ENCODE results near the gene LMO1.
A peak's percentile ranks its signal among the peaks of the same experiment; 100 is the strongest.

The LMO1 gene

GRCh38 chr11:8222820-8223512 lies 40.7 kb downstream of the LMO1 start:
- TF ChIP-seq POLR2AphosphoS5 (IDR thresholded peaks at IDR 0.05; ENCODE audit: low read depth) (no peak), GABPA (IDR thresholded peaks at IDR 0.05; ENCODE audit: low read depth) (no peak), SPI1 (IDR thresholded peaks at IDR 0.05; ENCODE audit: borderline replicate concordance, low read depth) (no peak)
- TF ChIP-seq, protein P1, sequence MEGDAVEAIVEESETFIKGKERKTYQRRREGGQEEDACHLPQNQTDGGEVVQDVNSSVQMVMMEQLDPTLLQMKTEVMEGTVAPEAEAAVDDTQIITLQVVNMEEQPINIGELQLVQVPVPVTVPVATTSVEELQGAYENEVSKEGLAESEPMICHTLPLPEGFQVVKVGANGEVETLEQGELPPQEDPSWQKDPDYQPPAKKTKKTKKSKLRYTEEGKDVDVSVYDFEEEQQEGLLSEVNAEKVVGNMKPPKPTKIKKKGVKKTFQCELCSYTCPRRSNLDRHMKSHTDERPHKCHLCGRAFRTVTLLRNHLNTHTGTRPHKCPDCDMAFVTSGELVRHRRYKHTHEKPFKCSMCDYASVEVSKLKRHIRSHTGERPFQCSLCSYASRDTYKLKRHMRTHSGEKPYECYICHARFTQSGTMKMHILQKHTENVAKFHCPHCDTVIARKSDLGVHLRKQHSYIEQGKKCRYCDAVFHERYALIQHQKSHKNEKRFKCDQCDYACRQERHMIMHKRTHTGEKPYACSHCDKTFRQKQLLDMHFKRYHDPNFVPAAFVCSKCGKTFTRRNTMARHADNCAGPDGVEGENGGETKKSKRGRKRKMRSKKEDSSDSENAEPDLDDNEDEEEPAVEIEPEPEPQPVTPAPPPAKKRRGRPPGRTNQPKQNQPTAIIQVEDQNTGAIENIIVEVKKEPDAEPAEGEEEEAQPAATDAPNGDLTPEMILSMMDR (IDR thresholded peaks at IDR 0.05; ENCODE audit: insufficient read depth, low read length), result no peak
- TF ChIP-seq, protein P2, sequence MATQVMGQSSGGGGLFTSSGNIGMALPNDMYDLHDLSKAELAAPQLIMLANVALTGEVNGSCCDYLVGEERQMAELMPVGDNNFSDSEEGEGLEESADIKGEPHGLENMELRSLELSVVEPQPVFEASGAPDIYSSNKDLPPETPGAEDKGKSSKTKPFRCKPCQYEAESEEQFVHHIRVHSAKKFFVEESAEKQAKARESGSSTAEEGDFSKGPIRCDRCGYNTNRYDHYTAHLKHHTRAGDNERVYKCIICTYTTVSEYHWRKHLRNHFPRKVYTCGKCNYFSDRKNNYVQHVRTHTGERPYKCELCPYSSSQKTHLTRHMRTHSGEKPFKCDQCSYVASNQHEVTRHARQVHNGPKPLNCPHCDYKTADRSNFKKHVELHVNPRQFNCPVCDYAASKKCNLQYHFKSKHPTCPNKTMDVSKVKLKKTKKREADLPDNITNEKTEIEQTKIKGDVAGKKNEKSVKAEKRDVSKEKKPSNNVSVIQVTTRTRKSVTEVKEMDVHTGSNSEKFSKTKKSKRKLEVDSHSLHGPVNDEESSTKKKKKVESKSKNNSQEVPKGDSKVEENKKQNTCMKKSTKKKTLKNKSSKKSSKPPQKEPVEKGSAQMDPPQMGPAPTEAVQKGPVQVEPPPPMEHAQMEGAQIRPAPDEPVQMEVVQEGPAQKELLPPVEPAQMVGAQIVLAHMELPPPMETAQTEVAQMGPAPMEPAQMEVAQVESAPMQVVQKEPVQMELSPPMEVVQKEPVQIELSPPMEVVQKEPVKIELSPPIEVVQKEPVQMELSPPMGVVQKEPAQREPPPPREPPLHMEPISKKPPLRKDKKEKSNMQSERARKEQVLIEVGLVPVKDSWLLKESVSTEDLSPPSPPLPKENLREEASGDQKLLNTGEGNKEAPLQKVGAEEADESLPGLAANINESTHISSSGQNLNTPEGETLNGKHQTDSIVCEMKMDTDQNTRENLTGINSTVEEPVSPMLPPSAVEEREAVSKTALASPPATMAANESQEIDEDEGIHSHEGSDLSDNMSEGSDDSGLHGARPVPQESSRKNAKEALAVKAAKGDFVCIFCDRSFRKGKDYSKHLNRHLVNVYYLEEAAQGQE (IDR thresholded peaks at IDR 0.05; ENCODE audit: insufficient replicate concordance, low read depth), result no peak
- Histone ChIP-seq H3K27ac (replicated peaks) (no peak overlapping the region), H3K27me3 (ENCODE audit: insufficient read depth, poor library complexity, severe bottlenecking) (no peaks in the 10 kb centered on the region), H3K4me3 (replicated peaks; ENCODE audit: insufficient read depth, low read length) (no peak overlapping the region)
- peak in 1 of 2 experiments; percentile 14 for DNase-seq (ENCODE audit: low read depth in 1 of 2, low spot score in 1 of 2)

- Histone ChIP-seq H3K4me3 (replicated peaks; ENCODE audit: insufficient read depth, low read length) (no peak overlapping the region), H3K27ac (replicated peaks) (no peak overlapping the region), H3K27me3 (ENCODE audit: insufficient read depth, poor library complexity, severe bottlenecking) (no peaks in the 10 kb centered on the region)
- DNase-seq (ENCODE audit: low read depth in 1 of 2, low spot score in 1 of 2), result no peak
- no peak for TF ChIP-seq POLR2AphosphoS5 (IDR thresholded peaks at IDR 0.05; ENCODE audit: low read depth)
- TF ChIP-seq, protein P2 (IDR thresholded peaks at IDR 0.05; ENCODE audit: insufficient replicate concordance, low read depth), result no peak
- TF ChIP-seq, protein P1 (IDR thresholded peaks at IDR 0.05; ENCODE audit: insufficient read depth, low read length), result no peak
- no peak for TF ChIP-seq GABPA (IDR thresholded peaks at IDR 0.05; ENCODE audit: low read depth)
- TF ChIP-seq SPI1 (IDR thresholded peaks at IDR 0.05; ENCODE audit: borderline replicate concordance, low read depth), result no peak
Observed at GRCh38 chr11:8221917-8222495, 41.7 kb downstream of the LMO1 start.

DNA sequence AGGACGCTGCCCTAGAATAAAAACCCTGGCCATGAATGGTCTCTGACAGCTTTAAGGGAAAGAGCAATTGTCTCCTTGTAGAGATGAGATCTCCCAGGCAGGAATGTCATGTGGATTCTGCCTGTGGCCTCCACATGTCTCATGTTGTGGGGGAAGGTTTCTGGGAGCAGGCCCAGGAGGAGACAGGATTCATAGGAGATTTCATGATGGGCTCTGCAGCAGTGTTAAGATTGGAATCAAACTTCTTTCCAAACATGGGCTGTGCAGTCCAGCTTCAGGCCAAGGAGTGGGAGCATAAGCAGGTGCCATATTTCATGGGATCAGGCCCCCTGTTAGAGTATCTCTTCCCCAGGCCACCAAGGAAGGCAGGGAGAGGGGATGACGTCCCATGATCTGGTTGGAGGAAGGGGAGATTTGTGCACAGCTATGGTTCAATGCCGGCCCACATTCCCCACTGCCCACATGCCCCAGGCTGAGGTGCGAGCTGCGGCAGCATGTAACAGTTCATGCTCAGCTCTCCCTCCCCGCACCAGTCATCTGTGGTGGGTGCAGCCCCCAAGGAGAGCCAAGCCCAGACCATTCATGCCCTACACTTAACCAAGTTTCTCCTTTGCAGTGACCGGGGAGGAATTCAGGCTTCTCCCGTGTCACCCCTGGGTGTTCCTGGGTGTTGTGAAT lies 42.5 kb downstream of the LMO1 start:
- H3K27me3 ChIP-seq (ENCODE audit: insufficient read depth, poor library complexity, severe bottlenecking), result no peaks in the 10 kb centered on the region
- no peak for DNase-seq (ENCODE audit: low read depth in 1 of 2, low spot score in 1 of 2)
- TF ChIP-seq, protein P1 (IDR thresholded peaks at IDR 0.05; ENCODE audit: insufficient read depth, low read length), result no peak
- TF ChIP-seq SPI1 (IDR thresholded peaks at IDR 0.05; ENCODE audit: borderline replicate concordance, low read depth) (no peak), POLR2AphosphoS5 (IDR thresholded peaks at IDR 0.05; ENCODE audit: low read depth) (no peak), GABPA (IDR thresholded peaks at IDR 0.05; ENCODE audit: low read depth) (no peak)
- TF ChIP-seq, protein P2 (IDR thresholded peaks at IDR 0.05; ENCODE audit: insufficient replicate concordance, low read depth), result no peak
- H3K27ac ChIP-seq (replicated peaks), result no peak overlapping the region
- no peak overlapping the region for H3K4me3 ChIP-seq (replicated peaks; ENCODE audit: insufficient read depth, low read length)

Measured in HL-60 (cell line).